H9 (cell line): ENCODE data around the gene RUNX1. TPM values are rescaled to one million over a fixed set of nuclear protein-coding genes. Genes with fewer than 3 reads are reported as not detected.

ENCODE experiments used
- DNase-seq: peaks from one replicate; pipeline ENCODE4 v3.0.0-alpha.2; 2017
- H2AFZ ChIP-seq: one replicate; pipeline ENCODE4 v1.6.1; 2013; ENCODE audit warnings: mild to moderate bottlenecking, low read length, control low read depth, moderate library complexity
- H2AK5ac ChIP-seq: 2 replicates; pipeline ENCODE4 v1.6.1; 2013; ENCODE audit warnings: low read length, control low read depth, mixed read lengths; ENCODE audit not compliant: insufficient read length
- H2BK120ac ChIP-seq: one replicate; pipeline ENCODE4 v1.6.1; 2013; ENCODE audit warnings: low read depth, mild to moderate bottlenecking, low read length, control low read depth, inconsistent platforms; ENCODE audit not compliant: poor library complexity, severe bottlenecking
- H2BK12ac ChIP-seq: 2 replicates; pipeline ENCODE4 v1.6.1; 2013; ENCODE audit warnings: low read length, control low read depth, mixed read lengths, low read depth; ENCODE audit not compliant: insufficient read length
- H2BK15ac ChIP-seq: 2 replicates; pipeline ENCODE4 v1.6.1; 2013; ENCODE audit warnings: low read depth, low read length, control low read depth
- H2BK20ac ChIP-seq: one replicate; pipeline ENCODE4 v1.6.1; 2013; ENCODE audit warnings: low read depth, mild to moderate bottlenecking, low read length, control low read depth, inconsistent platforms; ENCODE audit not compliant: poor library complexity, severe bottlenecking
- H2BK5ac ChIP-seq: 2 replicates; pipeline ENCODE4 v1.6.1; 2013; ENCODE audit warnings: low read length, control low read depth, mixed read lengths; ENCODE audit not compliant: insufficient read length
- H3K14ac ChIP-seq: 2 replicates; pipeline ENCODE4 v1.6.1; 2013; ENCODE audit warnings: low read length, control low read depth; ENCODE audit not compliant: insufficient read depth
- H3K18ac ChIP-seq: 2 replicates; pipeline ENCODE4 v1.6.1; 2013; ENCODE audit warnings: low read depth, mild to moderate bottlenecking, mixed read lengths, low read length, control low read depth; ENCODE audit not compliant: insufficient read length
- H3K23ac ChIP-seq: 2 replicates; pipeline ENCODE4 v1.6.1; 2013; ENCODE audit warnings: low read length, control low read depth, mixed read lengths, low read depth; ENCODE audit not compliant: insufficient read length
- H3K23me2 ChIP-seq: 2 replicates; pipeline ENCODE4 v1.6.1; 2013; ENCODE audit warnings: low read depth, mild to moderate bottlenecking, mixed read lengths, low read length, control low read depth; ENCODE audit not compliant: insufficient read length, poor library complexity, severe bottlenecking
- H3K27ac ChIP-seq: 2 replicates; pipeline ENCODE4 v1.5.1; 2013; ENCODE audit warnings: low read length, control low read depth, mixed read lengths, low read depth; ENCODE audit not compliant: insufficient read length
- H3K27me3 ChIP-seq: 2 replicates; pipeline ENCODE4 v1.6.1; 2013; ENCODE audit warnings: low read length, control low read depth, inconsistent platforms; ENCODE audit not compliant: insufficient read depth
- H3K4ac ChIP-seq: 2 replicates; pipeline ENCODE4 v1.6.1; 2013; ENCODE audit warnings: low read depth, mild to moderate bottlenecking, control low read depth, inconsistent platforms, low read length, moderate library complexity
- H3K4me1 ChIP-seq: 2 replicates; pipeline ENCODE4 v1.6.1; 2013; ENCODE audit warnings: low read length, control low read depth, inconsistent platforms; ENCODE audit not compliant: insufficient read depth
- H3K4me2 ChIP-seq: 2 replicates; pipeline ENCODE4 v1.6.1; 2013; ENCODE audit warnings: low read length, control low read depth, mixed read lengths; ENCODE audit not compliant: insufficient read length, insufficient read depth
- H3K56ac ChIP-seq: 2 replicates; pipeline ENCODE4 v1.6.1; 2013; ENCODE audit warnings: low read depth, mild to moderate bottlenecking, mixed read lengths, low read length, control low read depth; ENCODE audit not compliant: insufficient read length
- H3K79me1 ChIP-seq: 2 replicates; pipeline ENCODE4 v1.6.1; 2013; ENCODE audit warnings: low read depth, mild to moderate bottlenecking, moderate library complexity, low read length, control low read depth, inconsistent platforms; ENCODE audit not compliant: insufficient read depth, poor library complexity, severe bottlenecking
- H3K79me2 ChIP-seq: 2 replicates; pipeline ENCODE4 v1.6.1; 2013; ENCODE audit warnings: low read length, control low read depth, inconsistent platforms; ENCODE audit not compliant: insufficient read depth
- H3K9ac ChIP-seq: 2 replicates; pipeline ENCODE4 v1.6.1; 2013; ENCODE audit warnings: low read length, control low read depth, mixed read lengths; ENCODE audit not compliant: insufficient read length; ENCODE audit errors: extremely low read depth
- H3K9me3 ChIP-seq: one replicate; pipeline ENCODE4 v1.6.1; 2013; ENCODE audit warnings: low read depth, low read length, inconsistent platforms; ENCODE audit not compliant: control insufficient read depth
- H3T11ph ChIP-seq: one replicate; pipeline ENCODE4 v1.6.1; 2013; ENCODE audit warnings: mild to moderate bottlenecking, low read length, control low read depth, inconsistent platforms
- H4K20me1 ChIP-seq: one replicate; pipeline ENCODE4 v1.6.1; 2013; ENCODE audit not compliant: control insufficient read depth, insufficient read length, insufficient read depth
- H4K5ac ChIP-seq: 2 replicates; pipeline ENCODE4 v1.6.1; 2013; ENCODE audit warnings: low read depth, mild to moderate bottlenecking, mixed read lengths, low read length, control low read depth; ENCODE audit not compliant: insufficient read length
- H4K8ac ChIP-seq: replicated peaks from 2 replicates; pipeline ENCODE4 v1.6.1; 2013; ENCODE audit warnings: low read length, control low read depth, mixed read lengths, low read depth; ENCODE audit not compliant: insufficient read length
- H4K91ac ChIP-seq: 2 replicates; pipeline ENCODE4 v1.6.1; 2013; ENCODE audit warnings: low read depth, mild to moderate bottlenecking, moderate library complexity, mixed read lengths, low read length, control low read depth; ENCODE audit not compliant: insufficient read length
- H3K27ac Mint-ChIP-seq, 3 experiments: 2 replicates in 2 of 3; 3 replicates in 1 of 3; pipeline ENCODE4 v1.8.0; 2020 to 2021; ENCODE audit warnings: mixed read lengths in 3 of 3, mild to moderate bottlenecking in 1 of 3, moderate library complexity in 1 of 3
- H3K27me3 Mint-ChIP-seq: 2 replicates; pipeline ENCODE4 v1.8.0; 2021; ENCODE audit warnings: low read depth, mild to moderate bottlenecking, moderate library complexity, mixed read lengths
- H3K36me3 Mint-ChIP-seq, 3 experiments: 2 replicates in 2 of 3; 3 replicates in 1 of 3; pipeline ENCODE4 v1.8.0; 2020 to 2021; ENCODE audit warnings: low read depth in 3 of 3, mixed read lengths in 3 of 3; ENCODE audit not compliant: insufficient read depth in 1 of 3
- H3K4me1 Mint-ChIP-seq, 2 experiments: 2 replicates each; pipeline ENCODE4 v1.8.0; 2020; ENCODE audit warnings: mixed read lengths in 2 of 2
- H3K4me3 Mint-ChIP-seq, 2 experiments: 2 replicates in 1 of 2; 3 replicates in 1 of 2; pipeline ENCODE4 v1.8.0; 2020 to 2021; ENCODE audit warnings: mild to moderate bottlenecking in 2 of 2, mixed read lengths in 2 of 2, moderate library complexity in 1 of 2
- H3K9me3 Mint-ChIP-seq, 2 experiments: 2 replicates in 1 of 2; 3 replicates in 1 of 2; pipeline ENCODE4 v1.8.0; 2020; ENCODE audit warnings: mild to moderate bottlenecking in 2 of 2, mixed read lengths in 2 of 2, moderate library complexity in 1 of 2
- CTCF ChIP-seq: fragments of 200-600 bp; sonication (generic); conservative IDR thresholded peaks from 3 replicates; pipeline ENCODE4 v1.8.0; 2021; ENCODE audit warnings: antibody characterized with exemption, mild to moderate bottlenecking
- WGBS: extraction: QIAGEN DNeasy Blood & Tissue Kit; methylation state at CpG from one replicate; pipeline ENCODE4 v1.1.7; 2013; ENCODE audit warnings: missing lambda C conversion rate, low lambda C conversion rate, mixed read lengths; ENCODE audit not compliant: insufficient read length; ENCODE audit errors: extremely low coverage; 5-methylcytosine and 5-hydroxymethylcytosine counted together
- total RNA-seq: library from RNA; stranded (reverse); gene quantifications from 2 replicates; pipeline ENCODE4 v1.2.1, GENCODE V29; 2021

The RUNX1 gene
- total RNA-seq, 1 experiment from 2014 or later = 0.72 TPM

GRCh38 chr21:34859976-34860653 is 189.0 kb downstream of the RUNX1 start:
- H4K5ac ChIP-seq = no peak overlapping the region
- H2BK20ac ChIP-seq = no peak overlapping the region
- no peak overlapping the region for H2AK5ac ChIP-seq
- H4K8ac ChIP-seq = no peak overlapping the region
- H3K79me2 ChIP-seq = no peaks in the 10 kb centered on the region
- H4K20me1 ChIP-seq = no peaks in the 10 kb centered on the region
- no peak overlapping the region for H4K91ac ChIP-seq
- H3K9me3 ChIP-seq = no peaks in the 10 kb centered on the region
- Mint-ChIP-seq H3K36me3 (no peaks in the 10 kb centered on the region), H3K27ac (no peak overlapping the region), H3K4me3 (no peak overlapping the region), H3K27me3 (peaks cover 81% of the 10 kb centered on the region), H3K4me1 (peaks cover 7% of the 10 kb centered on the region in 2 experiments; a peak in 3 of 4 replicates), H3K9me3 (peaks cover 0 to 2% of the 10 kb centered on the region in 2 experiments; a peak in 1 of 5 replicates)
- H3K9ac ChIP-seq = no peak overlapping the region
- no peak overlapping the region for H2BK12ac ChIP-seq
- H2BK5ac ChIP-seq = no peak overlapping the region
- H2BK120ac ChIP-seq = no peak overlapping the region
- H3K23me2 ChIP-seq = no peaks in the 10 kb centered on the region
- no peak overlapping the region for H3K56ac ChIP-seq
- H3K14ac ChIP-seq = no peak overlapping the region
- no peak overlapping the region for H3K4me2 ChIP-seq
- TF ChIP-seq CTCF = no peak
- H3K18ac ChIP-seq = no peak overlapping the region
- H3K27me3 ChIP-seq = peaks cover 14% of the 10 kb centered on the region; the same call in 1 of the 2 replicates
- H2AFZ ChIP-seq = no peak overlapping the region
- no peak overlapping the region for H3K23ac ChIP-seq
- DNase-seq = no peak
- H3K79me1 ChIP-seq = no peaks in the 10 kb centered on the region
- no peak overlapping the region for H3T11ph ChIP-seq
- H3K4me1 ChIP-seq = no peaks in the 10 kb centered on the region
- no CpG with 5 or more reads among the region's 5 CpGs for WGBS
- H3K4ac ChIP-seq = no peak overlapping the region
- H2BK15ac ChIP-seq = no peak overlapping the region
- no peak overlapping the region for H3K27ac ChIP-seq
